OCI-LY7 (cell line): ENCODE measurements around the gene SLC39A13. TPM values are rescaled to one million over a fixed set of nuclear protein-coding genes. Genes with fewer than 3 reads are reported as not detected.

Experiments
- BruUV-seq: library from RNA; stranded (reverse); fragments of 400-500 nt; replicated peaks from 2 replicates; lab custom pipeline; 2021; lab: Mats Ljungman, UMichigan
- CTCF ChIA-PET: fragments of 300-600 bp; sonication (Branson Sonifier 250); formaldehyde crosslinking; loops from one replicate; lab custom pipeline; 2022; ENCODE audit warnings: antibody characterized with exemption; ENCODE audit not compliant: unreplicated experiment; lab: Charles Lee
- POLR2A ChIA-PET: fragments of 300-600 bp; sonication (Branson Sonifier 250); formaldehyde crosslinking; loops from one replicate; lab custom pipeline; 2022; ENCODE audit warnings: antibody characterized with exemption; lab: Charles Lee
- DNase-seq: peaks from one replicate; pipeline ENCODE4 v3.0.0-alpha.2; 2015; ENCODE audit warnings: low spot score
- H2AFZ ChIP-seq: fragments of 200-600 bp; sonication (generic), shearing (Covaris generic); 2 replicates; pipeline ENCODE4 v1.6.1; 2014; ENCODE audit warnings: mild to moderate bottlenecking, antibody characterized with exemption, low read length, moderate library complexity
- H3K27ac ChIP-seq: fragments of 200-600 bp; sonication (generic); 2 replicates; pipeline ENCODE4 v1.5.1; 2014; ENCODE audit warnings: mixed run types, low read depth, mild to moderate bottlenecking, moderate library complexity, low read length, inconsistent platforms; ENCODE audit not compliant: poor library complexity, severe bottlenecking
- H3K36me3 ChIP-seq: fragments of 200-600 bp; sonication (generic); 2 replicates; pipeline ENCODE4 v1.6.1; 2014; ENCODE audit warnings: mild to moderate bottlenecking, antibody characterized with exemption, low read length, moderate library complexity, mixed read lengths; ENCODE audit not compliant: insufficient read depth
- H3K4me1 ChIP-seq: fragments of 200-600 bp; sonication (generic); 2 replicates; pipeline ENCODE4 v1.5.1; 2014; ENCODE audit warnings: mild to moderate bottlenecking, low read length; ENCODE audit not compliant: insufficient read depth, poor library complexity, severe bottlenecking
- H3K4me2 ChIP-seq: fragments of 200-600 bp; sonication (generic); 2 replicates; pipeline ENCODE4 v1.6.1; 2014; ENCODE audit warnings: mild to moderate bottlenecking, low read length
- H3K4me3 ChIP-seq: fragments of 200-600 bp; sonication (generic); 2 replicates; pipeline ENCODE4 v1.5.1; 2014; ENCODE audit warnings: mild to moderate bottlenecking, low read depth, low read length; ENCODE audit not compliant: poor library complexity, severe bottlenecking
- H3K79me2 ChIP-seq: fragments of 200-600 bp; sonication (generic); 2 replicates; pipeline ENCODE4 v1.6.1; 2016; ENCODE audit warnings: low read depth, mild to moderate bottlenecking, low read length, moderate library complexity, mixed read lengths; ENCODE audit not compliant: insufficient read depth
- H3K9me2 ChIP-seq: fragments of 200-600 bp; sonication (generic); 2 replicates; pipeline ENCODE4 v1.6.1; 2016; ENCODE audit warnings: mild to moderate bottlenecking, low read length, mixed read lengths; ENCODE audit not compliant: insufficient read depth
- H3K9me3 ChIP-seq: fragments of 200-600 bp; sonication (generic); 2 replicates; pipeline ENCODE4 v1.6.1; 2014; ENCODE audit warnings: mild to moderate bottlenecking, mixed run types, low read length, mixed read lengths
- H4K20me1 ChIP-seq: fragments of 200-600 bp; sonication (generic); 2 replicates; pipeline ENCODE4 v1.6.1; 2014; ENCODE audit warnings: mild to moderate bottlenecking, antibody characterized with exemption, low read length, moderate library complexity, mixed read lengths; ENCODE audit not compliant: insufficient read depth
- CTCF ChIP-seq: fragments of 200-600 bp; sonication (generic); conservative IDR thresholded peaks from 2 replicates; pipeline ENCODE4 v1.5.1; 2014; ENCODE audit warnings: mild to moderate bottlenecking, antibody characterized with exemption, low read length, moderate library complexity, mixed read lengths
- EZH2phosphoT487 ChIP-seq: fragments of 200-600 bp; sonication (generic); IDR thresholded peaks from 2 replicates; pipeline ENCODE4 v1.6.1; 2018; ENCODE audit warnings: low read depth, borderline replicate concordance, mild to moderate bottlenecking, mixed run types, antibody characterized with exemption, low read length, moderate library complexity, mixed read lengths
- intact Hi-C: fragments of 100-400 bp; cut with micrococcal nuclease; formaldehyde crosslinking; loops from one replicate; pipeline ENCODE4 v1.10.0; 2022; ENCODE audit not compliant: unreplicated experiment
- total RNA-seq, 2 experiments: library from RNA; depleted of rRNA in 1 of 2; stranded (reverse); fragments of >200 nt in 1 of 2; shearing (Covaris generic) in 1 of 2; gene quantifications; 2 replicates each; pipeline ENCODE4 v1.2.3, GENCODE V29; 2014 to 2022

SLC39A13 gene
- total RNA-seq, 2 experiments from 2014 or later: 30.5 to 31.8 TPM

DNA sequence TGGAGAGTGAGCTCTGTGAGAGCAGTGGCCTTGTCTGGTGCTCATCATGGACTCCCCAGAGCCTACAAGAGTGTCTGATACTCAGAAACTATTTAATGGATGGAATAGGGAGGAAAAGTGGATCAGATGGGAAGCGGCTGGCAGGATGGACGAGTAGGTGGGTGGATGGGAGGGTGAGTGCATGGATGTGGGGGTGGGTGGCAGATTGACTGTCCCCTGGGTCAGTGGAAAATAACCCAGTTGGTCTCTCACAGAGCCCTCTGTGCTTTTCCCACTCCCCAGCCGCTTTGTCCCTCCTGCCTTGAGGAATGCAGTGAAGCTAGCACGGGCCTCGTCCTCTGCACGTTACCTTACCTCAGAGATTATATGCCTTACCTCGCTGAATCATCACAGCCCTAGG is 36.0 kb upstream of the SLC39A13 start:
- H3K27ac ChIP-seq: no peak overlapping the region
- no peak for TF ChIP-seq CTCF
- no peak for TF ChIP-seq EZH2phosphoT487
- no peak overlapping the region for H3K4me3 ChIP-seq
- H3K4me1 ChIP-seq: peaks cover 36% of the 10 kb centered on the region
- no peak overlapping the region for H3K4me2 ChIP-seq
- H3K9me3 ChIP-seq: no peaks in the 10 kb centered on the region
- CTCF ChIA-PET: no interaction called here
- H3K9me2 ChIP-seq: no peaks in the 10 kb centered on the region
- no peak for DNase-seq
- BruUV-seq: no TSS peak
- POLR2A ChIA-PET: interaction anchor here (1.2 to 3.1 kb wide), 2 partner anchors 20 to 106 kb away, joined by 4 to 16 read pairs; no protein-coding TSS in a partner anchor
- peaks cover 21% of the 10 kb centered on the region for H3K79me2 ChIP-seq
- H3K36me3 ChIP-seq: peaks cover 66% of the 10 kb centered on the region
- H2AFZ ChIP-seq: no peak overlapping the region
- intact Hi-C loops: loop anchor here (5.0 to 10.0 kb wide), 2 partner anchors 82 to 100 kb away; partner anchors contain the start of gene MADD
- H4K20me1 ChIP-seq: no peaks in the 10 kb centered on the region

GRCh38 chr11:47373876-47374719 is 34.3 kb upstream of the SLC39A13 start:
- Histone ChIP-seq H3K79me2 (peaks cover 24% of the 10 kb centered on the region), H3K4me3 (no peak overlapping the region), H3K4me1 (peaks cover 43% of the 10 kb centered on the region), H3K9me3 (no peaks in the 10 kb centered on the region), H2AFZ (no peak overlapping the region), H3K27ac (peak overlapping the region; percentile 45), H3K36me3 (peaks cover 50% of the 10 kb centered on the region), H3K4me2 (peak overlapping the region; percentile 26; the same call in 1 of the 2 replicates), H4K20me1 (no peaks in the 10 kb centered on the region), H3K9me2 (no peaks in the 10 kb centered on the region)
- ChIA-PET POLR2A (interaction anchor here (1.0 to 3.1 kb wide), 5 partner anchors 19 to 578 kb away, joined by 3 to 20 read pairs (median 6); no protein-coding TSS in a partner anchor), CTCF (interaction anchor here (0.7 to 1.6 kb wide), 5 partner anchors 29 to 1705 kb away, joined by 3 to 9 read pairs (median 6); no protein-coding TSS in a partner anchor)
- TF ChIP-seq CTCF: peak; percentile 98
- no peak for TF ChIP-seq EZH2phosphoT487
- peak; percentile 81 for DNase-seq
- no TSS peak for BruUV-seq
- intact Hi-C loops: loop anchor here (1.0 to 10.0 kb wide), 4 partner anchors 34 to 102 kb away; partner anchors contain the start of genes MADD and SLC39A13
